Upper lobe of left lung (tissue), 4 donors: ENCODE data around the gene DYRK2.

ENCODE experiments used
- EP300 ChIP-seq, 4 donors: sonication (generic); formaldehyde crosslinking; IDR thresholded peaks; one replicate each; pipeline ENCODE4 v1.5.1; 2017; ENCODE audit warnings: antibody characterized with exemption in 4 of 4, control low read depth in 2 of 4
- POLR2A ChIP-seq, 4 donors: fragments of 450-650 bp; IDR thresholded peaks; one replicate each; pipeline ENCODE4 v1.5.1; 2016 to 2017; ENCODE audit warnings: antibody characterized with exemption in 4 of 4, mild to moderate bottlenecking in 2 of 4
- POLR2AphosphoS5 ChIP-seq, 2 donors: sonication (generic); formaldehyde crosslinking; IDR thresholded peaks; one replicate each; pipeline ENCODE4 v1.5.1; 2017; ENCODE audit warnings: antibody characterized with exemption in 2 of 2
- TF ChIP-seq, protein P1 (sequence below), 6 experiments: fragments of 450-650 bp in 4 of 6; fragments of 200-600 bp in 2 of 6; sonication (generic) in 2 of 6; IDR thresholded peaks; one replicate each; pipeline ENCODE4 v1.5.1; 2016 to 2019; ENCODE audit warnings: antibody characterized with exemption in 6 of 6

DNA sequence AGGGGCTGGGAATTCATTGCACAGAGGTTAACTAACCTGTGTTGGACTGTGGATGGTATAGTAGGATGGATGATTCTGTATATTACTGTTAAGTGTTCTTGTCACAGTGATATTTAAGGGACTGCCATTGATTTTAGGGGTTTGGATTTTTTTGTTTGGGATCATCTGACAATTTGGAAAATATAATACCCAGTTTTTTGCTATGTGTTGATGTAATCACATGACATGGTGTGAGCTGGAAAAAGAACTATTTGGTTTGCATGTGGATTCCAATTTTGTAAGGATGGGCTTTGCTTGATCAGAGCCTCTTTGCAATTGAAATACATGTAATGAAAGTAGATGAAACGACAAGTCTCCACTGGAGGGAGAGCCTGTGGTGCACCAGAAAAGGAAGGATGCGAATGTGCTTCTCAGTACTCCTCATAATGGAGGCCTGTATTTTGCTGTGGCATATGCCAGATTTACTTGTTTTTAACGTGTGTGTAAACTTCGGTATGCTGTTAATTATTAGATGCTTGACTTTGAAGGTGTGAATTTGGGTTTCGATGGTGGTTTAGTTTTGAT, 2.7 kb downstream of the DYRK2 start:
- TF ChIP-seq, protein P1, sequence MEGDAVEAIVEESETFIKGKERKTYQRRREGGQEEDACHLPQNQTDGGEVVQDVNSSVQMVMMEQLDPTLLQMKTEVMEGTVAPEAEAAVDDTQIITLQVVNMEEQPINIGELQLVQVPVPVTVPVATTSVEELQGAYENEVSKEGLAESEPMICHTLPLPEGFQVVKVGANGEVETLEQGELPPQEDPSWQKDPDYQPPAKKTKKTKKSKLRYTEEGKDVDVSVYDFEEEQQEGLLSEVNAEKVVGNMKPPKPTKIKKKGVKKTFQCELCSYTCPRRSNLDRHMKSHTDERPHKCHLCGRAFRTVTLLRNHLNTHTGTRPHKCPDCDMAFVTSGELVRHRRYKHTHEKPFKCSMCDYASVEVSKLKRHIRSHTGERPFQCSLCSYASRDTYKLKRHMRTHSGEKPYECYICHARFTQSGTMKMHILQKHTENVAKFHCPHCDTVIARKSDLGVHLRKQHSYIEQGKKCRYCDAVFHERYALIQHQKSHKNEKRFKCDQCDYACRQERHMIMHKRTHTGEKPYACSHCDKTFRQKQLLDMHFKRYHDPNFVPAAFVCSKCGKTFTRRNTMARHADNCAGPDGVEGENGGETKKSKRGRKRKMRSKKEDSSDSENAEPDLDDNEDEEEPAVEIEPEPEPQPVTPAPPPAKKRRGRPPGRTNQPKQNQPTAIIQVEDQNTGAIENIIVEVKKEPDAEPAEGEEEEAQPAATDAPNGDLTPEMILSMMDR (IDR thresholded peaks at IDR 0.05) = peak in 1 of 6 experiments; percentile 17
- TF ChIP-seq POLR2AphosphoS5 (IDR thresholded peaks at IDR 0.05) = no peak
- TF ChIP-seq EP300 (IDR thresholded peaks at IDR 0.05) = no peak
- TF ChIP-seq POLR2A (IDR thresholded peaks at IDR 0.05) = no peak
